HG03558 (cell line): ENCODE data around the gene ZMIZ1.

ENCODE experiments used
- ATAC-seq: cut with Tn5 transposase; IDR thresholded peaks from one replicate; pipeline ENCODE4 v1.9.1; 2021; ENCODE audit warnings: moderate number of reproducible peaks; ENCODE audit not compliant: unreplicated experiment; ENCODE audit errors: extremely low read depth

ZMIZ1 gene

DNA sequence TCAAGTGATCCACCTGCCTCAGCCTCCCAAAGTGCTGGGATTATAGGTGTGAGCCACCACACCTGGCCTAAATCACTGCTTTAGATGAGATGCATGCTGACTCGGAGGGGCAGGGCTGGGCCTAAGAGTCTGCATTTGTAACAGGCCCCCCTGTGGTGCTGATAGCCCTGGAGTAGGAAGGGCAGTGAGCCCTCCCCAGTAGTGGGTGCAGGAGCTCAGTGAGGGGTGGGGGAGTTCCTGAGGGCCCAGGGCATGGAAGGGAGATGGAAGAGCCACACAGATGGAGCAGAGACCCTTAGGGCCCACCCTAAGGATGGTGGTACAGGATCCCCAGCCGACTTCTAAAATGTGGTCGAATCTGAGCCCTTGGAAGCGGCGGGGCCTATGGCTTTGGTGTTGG lies 146.8 kb downstream of the ZMIZ1 start:
- no peak for ATAC-seq

DNA sequence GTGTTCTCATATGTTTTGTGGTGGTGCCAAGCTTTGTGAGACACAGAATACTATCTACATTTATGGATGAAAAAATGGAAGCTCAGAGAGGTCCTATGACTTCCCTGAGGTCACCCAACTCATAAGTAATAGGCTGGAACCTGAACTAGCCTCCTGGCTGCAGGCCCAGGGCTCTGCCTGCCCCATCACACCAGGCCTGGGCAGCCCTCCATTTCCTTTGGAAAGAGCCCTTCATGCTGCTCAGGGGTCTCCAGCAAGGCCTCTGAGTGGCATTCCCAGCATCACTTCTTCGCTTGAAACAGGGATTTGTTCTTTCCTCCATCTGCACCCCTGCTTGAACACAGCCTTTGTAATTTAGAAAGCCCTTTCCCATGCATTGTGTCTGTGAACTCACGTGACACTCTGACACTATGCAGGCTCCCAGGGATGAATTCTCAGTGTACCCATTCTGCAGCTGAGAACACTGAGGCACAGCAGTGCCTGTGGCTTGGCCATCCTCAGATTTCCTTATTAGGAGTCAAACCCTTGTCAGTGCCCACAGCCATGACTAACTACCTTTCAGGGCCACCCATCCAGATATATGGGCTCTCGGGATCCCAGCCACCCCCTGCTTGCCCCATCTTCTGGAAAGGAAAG lies 150.7 kb downstream of the ZMIZ1 start:
- no peak for ATAC-seq

DNA sequence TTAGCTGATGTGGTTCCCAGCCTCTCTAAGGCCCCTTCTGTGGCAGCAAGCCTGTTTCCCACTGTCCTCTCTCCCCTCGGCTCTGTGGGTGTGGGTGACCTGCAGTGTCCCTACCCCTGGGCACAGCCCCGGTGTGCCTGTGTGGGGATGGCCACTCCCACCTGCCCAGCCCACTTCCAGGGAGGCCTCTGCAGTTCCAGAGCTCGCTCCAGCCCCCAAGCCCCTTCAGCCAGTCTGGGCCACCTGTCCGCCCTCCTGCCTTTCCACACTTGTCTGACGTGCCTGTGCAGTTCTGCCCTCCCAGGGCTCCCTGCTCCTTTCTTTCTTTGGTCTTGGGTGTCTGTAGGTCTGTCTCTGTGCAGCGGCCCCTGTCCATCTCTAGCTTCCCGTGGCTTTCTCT lies 151.5 kb downstream of the ZMIZ1 start:
- no peak for ATAC-seq

DNA sequence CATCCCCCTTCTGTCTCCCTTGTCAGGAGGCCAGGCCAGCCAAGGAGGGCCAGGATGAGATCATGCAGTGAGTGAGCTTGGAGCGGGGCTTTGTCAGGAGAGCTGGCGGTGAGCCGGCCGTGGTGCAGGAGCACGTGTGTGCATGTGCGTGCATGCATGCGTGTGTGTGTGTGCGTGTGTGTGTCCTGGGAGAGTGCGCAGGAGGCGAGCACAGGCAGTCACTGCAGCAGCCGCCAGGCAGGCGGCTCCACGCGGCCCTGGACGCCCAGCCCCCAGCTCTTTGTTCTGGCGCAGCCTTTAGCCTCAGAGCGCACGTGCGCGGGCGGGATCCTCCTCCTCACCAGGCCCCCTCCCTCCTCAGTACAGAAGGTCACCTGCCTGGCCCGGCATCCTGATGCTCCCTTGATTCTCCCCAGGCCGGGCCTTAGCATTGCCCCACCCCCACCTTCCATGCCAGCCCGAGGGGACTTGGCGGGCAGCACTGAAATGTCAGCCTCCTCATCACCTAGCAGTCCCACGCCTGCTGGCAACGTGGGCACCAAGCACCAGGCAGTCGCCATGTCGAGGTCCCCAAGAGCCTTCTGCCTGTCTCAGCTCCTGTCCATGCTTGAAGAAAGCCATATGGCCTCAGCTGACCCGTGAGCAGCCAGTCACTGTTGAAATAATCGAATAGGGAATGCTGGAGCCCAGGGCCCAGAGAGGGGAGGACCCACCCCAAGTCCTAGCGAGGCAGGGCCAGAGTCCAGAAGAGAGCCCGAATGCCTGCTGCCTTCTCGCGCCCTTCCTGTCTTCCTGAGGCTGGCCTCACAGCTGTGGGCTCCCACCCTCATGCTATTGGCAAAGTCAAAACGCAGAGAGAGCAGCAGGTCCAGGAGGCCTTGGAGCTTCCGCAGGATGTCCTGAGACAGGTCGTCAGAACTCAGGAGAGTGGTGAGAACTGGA lies 152.6 kb downstream of the ZMIZ1 start:
- no peak for ATAC-seq

DNA sequence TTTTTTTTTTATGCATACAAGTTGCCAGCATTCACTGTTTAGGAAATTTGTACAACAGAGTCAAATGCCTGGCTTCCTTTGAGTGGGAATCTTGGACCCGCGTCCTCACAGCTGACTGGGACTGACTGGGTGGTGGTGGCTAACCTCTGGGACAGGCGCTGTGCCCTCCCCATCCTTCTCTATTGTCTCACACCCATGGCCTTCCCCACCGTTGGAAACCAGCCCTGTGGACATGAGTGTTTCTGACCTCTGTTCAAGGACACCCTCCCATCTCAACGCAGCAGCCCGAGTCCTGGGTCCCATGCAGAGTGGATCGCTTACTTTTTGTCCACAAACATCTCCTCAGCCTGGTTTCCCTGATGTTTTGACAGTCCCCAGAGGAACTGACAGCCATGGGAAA lies 153.4 kb downstream of the ZMIZ1 start:
- ATAC-seq, result no peak

DNA sequence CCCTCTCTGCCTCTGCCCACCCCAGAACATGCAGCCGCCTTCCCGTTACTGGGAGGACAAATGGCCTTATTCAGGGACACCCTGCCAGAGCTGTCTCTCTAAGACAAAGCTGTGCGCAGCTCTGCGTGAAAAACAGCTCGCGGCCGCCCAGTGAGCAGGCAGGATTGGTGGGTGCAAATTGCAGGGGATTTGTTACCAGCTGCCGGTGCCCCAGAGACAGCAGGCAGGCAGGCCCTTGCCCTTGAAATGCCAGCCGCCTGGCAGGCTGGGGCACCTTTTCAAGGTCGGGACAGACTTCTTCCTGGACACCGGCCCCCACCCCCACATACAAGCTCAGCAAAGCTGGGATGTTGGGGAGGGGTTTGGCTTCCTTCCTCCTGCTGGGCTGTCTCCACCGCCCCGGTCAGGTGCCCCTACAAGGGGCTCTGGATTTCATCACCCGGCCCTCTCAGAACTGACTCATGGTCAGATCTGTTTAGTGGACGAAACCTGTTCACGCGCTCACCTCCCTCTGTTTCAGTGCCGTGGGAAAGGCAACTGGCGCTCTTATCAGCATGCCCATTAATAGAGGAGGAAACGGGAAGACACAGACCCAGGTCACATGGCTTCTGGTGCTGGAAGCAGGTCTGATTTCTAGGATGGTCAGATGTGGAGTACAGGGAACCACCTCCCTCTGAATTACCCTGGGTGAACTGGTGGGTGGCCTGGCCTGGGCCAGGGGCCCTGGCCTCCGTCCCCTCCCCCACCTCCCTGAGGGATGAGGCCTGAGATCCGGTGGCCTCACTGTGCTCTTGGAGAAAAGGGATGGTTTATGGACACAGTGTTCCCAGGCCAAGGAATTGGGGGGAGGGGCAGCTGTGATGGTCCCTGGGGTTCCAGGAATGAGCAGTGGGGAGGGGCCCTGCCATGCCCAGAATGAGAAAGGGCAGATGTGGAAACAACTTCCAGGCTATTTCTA lies 154.6 kb downstream of the ZMIZ1 start:
- no peak for ATAC-seq

DNA sequence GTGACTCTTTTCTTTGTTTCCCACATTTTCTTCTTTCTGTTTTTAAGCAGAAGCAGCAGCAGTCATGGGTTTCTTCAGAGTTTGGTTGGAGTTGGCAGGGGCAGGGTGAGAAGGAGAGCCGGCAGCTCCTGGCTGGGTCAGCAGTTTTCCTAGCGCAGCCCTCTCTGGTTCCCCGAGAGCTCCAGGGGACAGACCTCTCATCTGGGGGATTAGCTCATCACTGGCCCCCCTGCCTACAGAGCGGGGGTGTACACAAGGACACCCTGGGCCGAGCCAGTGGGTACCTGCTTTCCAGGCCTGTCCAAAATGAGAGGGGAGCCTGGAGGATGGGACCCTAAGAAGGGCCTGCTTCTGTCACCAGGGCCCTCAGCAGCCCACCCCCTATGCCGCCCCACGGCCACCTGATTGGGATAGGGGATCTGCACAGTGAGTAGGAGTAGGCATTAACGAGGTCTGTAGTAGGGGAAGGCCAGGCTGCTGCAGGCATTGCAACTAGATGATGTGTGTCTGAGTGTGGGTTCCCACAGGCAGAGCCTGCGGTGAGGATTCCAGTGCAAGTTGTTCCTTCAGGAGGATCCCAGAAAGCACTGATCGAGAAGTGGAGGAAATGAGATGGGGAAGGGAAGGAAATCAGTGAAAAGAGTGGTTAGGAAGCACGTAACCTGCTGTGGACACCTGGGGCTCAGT lies 155.6 kb downstream of the ZMIZ1 start:
- ATAC-seq, result no peak

DNA sequence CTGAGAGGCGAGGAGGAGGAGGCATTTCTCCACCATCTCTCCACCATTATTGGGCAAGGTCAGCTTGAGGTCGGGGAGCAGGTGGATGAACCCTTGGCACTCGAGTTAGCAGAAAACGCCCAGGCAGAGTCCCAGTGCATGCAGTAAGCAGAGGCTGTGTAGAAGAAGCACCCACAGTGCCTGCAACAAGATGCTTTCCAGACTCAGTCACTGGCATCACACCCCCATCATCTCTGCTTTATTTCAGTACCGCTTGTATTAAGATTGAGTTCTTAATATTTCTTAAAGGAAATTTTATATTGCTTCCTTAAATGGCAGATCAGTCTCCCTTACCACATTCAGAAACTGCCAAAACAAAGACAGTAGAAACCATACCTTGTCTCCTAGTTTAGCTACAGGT lies 156.2 kb downstream of the ZMIZ1 start:
- no peak for ATAC-seq

DNA sequence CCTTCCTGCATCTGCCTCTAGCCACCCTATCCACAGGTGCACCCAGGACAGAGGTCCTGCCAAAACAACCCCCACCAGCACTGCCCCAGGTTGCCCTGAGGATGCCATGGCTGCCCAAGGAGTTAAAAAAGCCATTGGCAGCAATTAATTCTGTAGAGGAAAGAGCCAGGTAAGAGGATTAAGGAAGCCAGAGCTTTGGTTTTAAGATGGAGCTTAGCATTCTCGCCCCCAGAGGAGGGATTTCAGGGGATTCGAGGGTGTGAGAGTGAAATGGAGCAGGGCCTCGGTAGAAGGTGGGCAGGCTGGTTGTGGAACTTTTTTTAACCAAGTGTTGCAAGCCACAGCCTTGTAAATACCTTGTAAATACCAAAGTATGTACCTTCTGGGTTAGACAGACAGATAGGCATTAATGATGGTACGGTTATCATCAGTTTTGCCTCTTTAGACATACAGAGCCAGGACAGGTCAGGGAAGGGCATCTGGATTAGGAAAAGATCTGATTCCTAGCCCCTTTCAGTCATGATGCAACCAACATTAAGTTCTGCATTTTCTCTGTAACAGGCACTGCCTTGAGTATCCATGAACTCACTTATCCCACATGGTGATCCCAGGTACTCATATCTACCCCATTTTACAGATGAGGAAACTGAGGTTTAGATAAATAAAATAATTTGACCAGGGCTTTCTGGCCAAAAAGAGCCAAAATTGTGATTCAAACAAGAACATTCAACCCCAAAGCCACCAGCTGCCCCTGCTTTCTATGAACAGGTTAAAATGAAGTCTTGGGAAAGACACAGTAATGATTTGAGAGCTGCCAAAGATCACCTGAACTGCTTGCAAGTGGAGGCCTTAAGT lies 157.9 kb downstream of the ZMIZ1 start:
- no peak for ATAC-seq

DNA sequence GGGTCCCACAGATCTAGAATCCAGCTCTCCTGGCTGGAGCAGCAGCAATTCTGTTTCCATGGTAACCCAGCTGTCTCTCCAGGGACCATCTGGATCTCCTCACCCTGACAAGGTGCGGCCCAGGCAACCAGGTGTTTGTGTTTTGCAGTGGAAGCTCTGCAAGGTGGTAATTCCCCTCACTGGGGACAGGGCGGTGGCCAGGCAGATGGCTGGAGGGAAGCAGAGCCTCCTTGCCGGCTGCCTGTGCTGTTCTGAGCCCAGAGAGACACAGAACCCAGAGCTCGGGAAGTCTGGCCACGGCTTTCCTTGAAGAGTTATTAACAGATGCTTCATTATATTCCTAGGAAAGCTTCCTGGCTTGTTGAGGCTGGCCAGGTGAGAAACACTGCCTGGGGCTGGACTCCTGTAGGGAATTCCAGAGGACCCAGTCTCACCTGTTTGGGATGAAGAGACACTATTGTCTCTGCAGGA lies 160.3 kb downstream of the ZMIZ1 start:
- ATAC-seq, result no peak

DNA sequence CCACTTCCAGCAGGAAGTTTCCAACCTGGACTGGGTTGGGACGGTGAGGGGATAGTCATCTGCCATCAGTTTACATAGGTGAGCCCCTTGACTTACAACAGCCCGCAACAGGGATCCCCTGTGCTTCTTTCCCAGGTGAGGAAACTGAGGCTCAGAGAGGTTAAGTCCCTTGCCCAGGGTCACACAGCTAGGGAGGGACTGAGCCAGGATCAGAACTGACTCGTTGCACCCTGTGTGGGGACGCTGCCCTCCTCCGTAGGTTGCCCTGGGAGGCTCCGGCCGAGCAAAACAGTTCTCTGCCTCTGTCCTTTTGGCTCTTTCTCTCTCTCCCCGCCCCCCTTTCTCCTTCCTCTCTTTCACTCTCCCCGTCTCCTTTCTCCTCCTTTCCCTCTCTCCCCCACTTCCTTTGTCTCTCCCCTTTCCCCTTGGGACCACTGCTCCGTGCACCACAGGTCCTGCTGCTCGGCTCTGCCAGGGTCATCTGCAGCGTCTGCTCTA lies 161.1 kb downstream of the ZMIZ1 start:
- ATAC-seq, result no peak

DNA sequence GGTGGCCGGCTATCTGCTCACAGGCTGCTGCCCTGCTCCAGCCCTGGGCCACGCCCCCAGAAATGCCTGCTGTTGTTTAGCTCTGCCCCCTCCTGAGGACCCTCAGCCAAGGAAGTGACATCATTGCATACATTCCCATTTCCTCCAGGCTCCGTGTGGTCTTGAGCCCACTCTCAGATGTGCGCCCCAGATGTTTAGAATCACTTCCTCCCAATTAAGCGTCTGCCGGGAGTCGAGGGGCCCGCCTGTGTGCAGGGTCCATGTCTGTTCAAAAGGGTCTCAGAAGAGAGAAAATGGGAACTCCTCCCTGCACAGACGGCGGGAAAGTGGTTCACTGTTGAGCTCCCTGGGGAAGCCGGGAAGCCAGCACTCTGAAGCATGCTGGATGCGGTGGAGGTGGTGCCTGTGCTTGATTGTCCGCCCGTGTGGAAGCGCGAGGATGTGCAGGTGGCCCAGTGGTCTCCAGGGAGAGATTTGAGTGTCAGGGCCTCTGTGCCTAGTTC lies 161.6 kb downstream of the ZMIZ1 start:
- ATAC-seq, result no peak

DNA sequence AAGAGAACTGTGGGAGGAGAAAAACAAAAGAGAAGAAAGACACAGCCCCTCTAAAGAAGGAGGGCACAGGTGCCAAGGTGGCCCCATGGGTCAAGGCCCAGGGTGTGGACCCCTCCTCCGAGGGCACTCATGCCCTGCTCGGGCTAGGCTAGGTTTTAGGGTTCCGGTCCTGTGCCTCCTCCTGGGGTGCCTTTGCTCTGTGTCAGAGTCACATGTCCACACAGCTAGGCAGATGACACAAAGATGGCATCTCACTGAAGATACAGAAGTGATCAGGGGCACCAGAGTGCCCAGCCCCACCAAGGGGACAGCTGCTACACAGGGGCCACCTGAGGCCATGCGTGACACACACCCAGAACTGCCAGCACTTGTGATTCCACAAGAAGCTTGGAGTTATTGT lies 162.1 kb downstream of the ZMIZ1 start:
- no peak for ATAC-seq

DNA sequence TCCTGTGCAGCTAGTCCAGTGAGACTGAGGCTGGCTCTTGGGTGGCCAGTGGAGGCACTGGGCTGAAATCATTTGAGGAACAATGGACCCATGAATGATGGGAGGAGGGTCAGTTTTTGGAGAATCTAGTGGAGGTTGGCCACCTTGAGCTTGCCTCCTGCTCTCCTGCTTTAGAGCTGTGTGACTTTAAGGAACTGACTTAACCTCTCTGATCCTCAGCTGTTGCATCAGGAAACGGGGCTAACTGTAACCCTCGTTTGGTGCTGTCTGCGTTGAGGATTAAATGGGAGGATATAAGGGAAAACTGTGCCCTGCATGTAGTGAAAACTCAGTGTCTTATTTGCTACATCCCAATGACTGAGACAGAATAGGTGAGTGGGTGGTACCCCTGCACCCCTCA lies 163.1 kb downstream of the ZMIZ1 start:
- ATAC-seq, result no peak

DNA sequence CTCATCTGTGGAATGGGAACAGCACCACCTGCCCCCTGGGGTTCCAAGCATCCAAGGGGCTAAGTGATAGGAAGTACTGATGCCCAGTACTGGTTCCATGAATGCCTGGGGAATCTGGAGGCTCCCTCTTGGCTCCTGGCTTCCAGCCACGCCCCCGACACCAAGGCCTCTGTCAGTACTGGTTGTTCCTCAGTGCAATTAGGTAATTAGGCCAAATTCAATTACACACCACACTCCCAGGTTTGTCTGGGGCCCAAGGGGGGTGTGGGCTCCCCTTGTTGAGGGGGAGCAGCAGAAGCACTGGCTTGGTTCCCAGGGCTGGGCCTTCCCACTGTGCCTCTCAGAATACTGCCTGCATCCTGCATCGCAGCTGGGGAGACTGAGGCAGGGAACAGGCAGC lies 164.1 kb downstream of the ZMIZ1 start:
- no peak for ATAC-seq

DNA sequence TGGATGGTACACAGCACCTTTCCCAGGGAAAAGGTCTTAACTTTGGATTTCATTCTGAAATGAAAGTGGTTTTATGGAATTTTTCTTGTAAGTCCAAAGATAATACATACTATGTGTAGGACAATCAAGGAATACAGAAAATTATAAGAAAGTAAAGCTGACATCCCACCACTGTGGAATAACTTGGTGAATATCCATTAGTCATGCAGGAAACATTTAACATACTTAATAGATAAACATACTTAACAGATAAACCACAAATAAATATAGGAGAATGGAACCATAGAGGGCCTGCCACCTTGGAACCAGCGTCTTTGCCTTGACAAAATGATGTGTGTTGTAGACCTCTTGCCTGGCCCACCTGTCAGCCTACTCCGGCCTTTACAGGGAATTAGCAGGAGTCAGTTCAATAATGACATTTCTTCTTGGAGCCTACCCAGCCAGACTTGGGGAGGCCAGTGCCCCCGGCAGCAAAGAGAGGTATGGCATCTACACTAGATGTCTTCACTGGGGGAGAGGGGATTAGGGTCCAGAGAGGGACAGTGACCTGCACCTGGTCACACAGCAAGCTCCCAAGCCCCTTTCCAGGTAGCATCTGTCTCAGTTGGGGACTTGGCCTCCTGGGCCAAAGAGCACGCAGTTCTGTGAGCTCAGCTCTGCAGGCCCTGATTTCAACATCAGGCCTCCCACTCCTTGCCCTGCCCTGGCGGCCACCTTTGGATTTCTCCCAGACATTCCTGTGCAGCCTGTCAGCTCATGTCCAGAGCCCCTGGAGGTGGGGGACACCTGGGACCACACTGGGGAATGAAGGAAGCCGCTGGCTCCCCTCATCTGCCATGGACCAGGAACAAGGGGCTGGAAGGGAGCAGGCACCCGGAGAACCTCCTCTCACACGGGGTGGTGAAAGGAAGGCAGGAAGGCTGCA lies 165.9 kb downstream of the ZMIZ1 start:
- ATAC-seq, result no peak

DNA sequence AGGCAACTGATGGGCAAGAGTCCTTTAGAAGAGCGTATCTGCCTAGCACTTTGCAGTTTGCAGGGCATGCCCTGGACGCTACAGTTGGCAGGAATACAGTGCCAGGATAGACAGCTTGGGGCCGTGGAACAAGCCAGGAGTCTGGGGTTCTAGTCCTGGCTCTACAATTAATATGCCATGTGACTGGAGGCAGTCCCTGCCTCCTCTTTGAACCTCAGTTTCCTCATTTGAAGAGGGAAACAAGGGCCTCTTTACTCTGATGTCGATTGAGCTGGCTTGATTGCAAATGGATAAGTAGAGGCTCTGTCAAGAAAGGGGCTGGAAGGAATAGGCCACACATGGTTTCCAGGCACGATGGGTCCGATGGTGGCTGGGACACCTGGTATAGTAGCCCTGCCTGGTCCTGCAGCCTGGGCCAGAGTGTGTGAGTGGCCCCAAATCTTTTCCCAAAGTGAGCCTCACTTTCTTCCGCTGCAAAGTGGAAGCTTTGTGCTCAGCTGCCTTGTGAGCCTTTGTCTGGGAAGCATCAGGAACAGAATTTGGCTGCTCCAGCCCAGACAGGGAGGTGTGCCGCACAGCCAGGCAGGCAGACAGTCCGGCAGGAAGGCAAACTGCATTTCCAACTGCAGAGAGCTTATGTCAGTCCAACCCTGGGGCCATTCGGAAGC lies 167.1 kb downstream of the ZMIZ1 start:
- no peak for ATAC-seq
